COLO668 (cell line): Measurements from ENCODE around the gene TM4SF20.
A peak's percentile ranks its signal among the peaks of the same experiment; 100 is the strongest.
"Not testable (repeated sequence)": the region's sequence is repeated elsewhere in the genome, so short reads cannot be mapped to it uniquely, and the experiment has no call there.

Experiments
- DNase-seq: peaks from one replicate; lab custom pipeline; 2025; ENCODE audit not compliant: unreplicated experiment; lab: John Stamatoyannopoulos, UW

Gene TM4SF20

GRCh38 chr2:227368574-227368973 is 10.5 kb downstream of the TM4SF20 start:
- no peak for DNase-seq

GRCh38 chr2:227367427-227367795 is 11.7 kb downstream of the TM4SF20 start:
- no peak for DNase-seq

- no peak for DNase-seq
These were observed 12.2 kb downstream of the TM4SF20 start for GRCh38 chr2:227366769-227367426.

- no peak for DNase-seq
These were observed 13.3 kb downstream of the TM4SF20 start for GRCh38 chr2:227365833-227366232.

GRCh38 chr2:227364585-227365263 is 14.4 kb downstream of the TM4SF20 start:
- DNase-seq: not testable (repeated sequence)

- DNase-seq: no peak
These were observed 15.3 kb downstream of the TM4SF20 start for GRCh38 chr2:227363756-227364155.

GRCh38 chr2:227360351-227360750 is 18.8 kb downstream of the TM4SF20 start:
- no peak for DNase-seq

- DNase-seq: no peak
These were observed 27.5 kb downstream of the TM4SF20 start for GRCh38 chr2:227351639-227352038.

GRCh38 chr2:227349989-227350612 is 29.0 kb downstream of the TM4SF20 start:
- DNase-seq: no peak

- DNase-seq: no peak
These were observed 30.8 kb downstream of the TM4SF20 start for GRCh38 chr2:227348324-227348723.

- DNase-seq: no peak
These were observed 32.0 kb downstream of the TM4SF20 start for GRCh38 chr2:227347117-227347516.

GRCh38 chr2:227344231-227344630 is 34.9 kb downstream of the TM4SF20 start:
- no peak for DNase-seq

GRCh38 chr2:227341553-227341952 is 37.6 kb downstream of the TM4SF20 start:
- no peak for DNase-seq

GRCh38 chr2:227340106-227340505 is 39.0 kb downstream of the TM4SF20 start:
- no peak for DNase-seq

- no peak for DNase-seq
These were observed 40.0 kb downstream of the TM4SF20 start for GRCh38 chr2:227339098-227339599.

GRCh38 chr2:227337442-227337841 is 41.7 kb downstream of the TM4SF20 start:
- DNase-seq: no peak

GRCh38 chr2:227335713-227336112 is 43.4 kb downstream of the TM4SF20 start:
- DNase-seq: no peak

GRCh38 chr2:227326783-227327182 is 52.3 kb downstream of the TM4SF20 start:
- DNase-seq: no peak

- DNase-seq: peak; percentile 44
These were observed 53.3 kb downstream of the TM4SF20 start for GRCh38 chr2:227325839-227326195.

GRCh38 chr2:227324995-227325838 is 53.9 kb downstream of the TM4SF20 start, which contains the start of gene MFF:
Gene MFF (plus strand): TSS chr2:227325251. CDS start chr2:227330666, 5,415 bp downstream.
- DNase-seq: peak; percentile 95

- DNase-seq: no peak
These were observed 54.5 kb downstream of the TM4SF20 start for GRCh38 chr2:227324642-227324994.
